PC-9 (cell line): ENCODE measurements around the gene C20orf202. TPM values are rescaled to one million over a fixed set of nuclear protein-coding genes. Genes with fewer than 3 reads are reported as not detected.

Experiments
- BruUV-seq: library from RNA; stranded (reverse); fragments of 400-500 nt; replicated peaks from 2 replicates; lab custom pipeline; 2021; lab: Mats Ljungman, UMichigan
- CTCF ChIA-PET: fragments of 300-600 bp; sonication (Branson Sonifier 250); formaldehyde crosslinking; loops from one replicate; lab custom pipeline; 2022; ENCODE audit warnings: antibody characterized with exemption; lab: Charles Lee
- POLR2A ChIA-PET: fragments of 300-600 bp; sonication (Branson Sonifier 250); formaldehyde crosslinking; loops from one replicate; lab custom pipeline; 2022; ENCODE audit warnings: antibody characterized with exemption; ENCODE audit not compliant: unreplicated experiment; lab: Charles Lee
- DNase-seq, 2 experiments: peaks; one replicate each; pipeline versions ENCODE4 v3.0.0 to v3.0.0-alpha.2; 2015 to 2022; ENCODE audit warnings: mixed read lengths in 1 of 2
- H2AFZ ChIP-seq: fragments of 200-600 bp; sonication (generic); 2 replicates; pipeline ENCODE4 v1.8.1; 2017; ENCODE audit warnings: antibody characterized with exemption
- H3F3A ChIP-seq: fragments of 200-600 bp; sonication (generic); 2 replicates; pipeline ENCODE4 v1.8.1; 2017; ENCODE audit warnings: antibody characterized with exemption, mild to moderate bottlenecking, low read depth; ENCODE audit not compliant: insufficient read depth
- H3K27ac ChIP-seq: fragments of 200-600 bp; sonication (generic); 2 replicates; pipeline ENCODE4 v1.6.1; 2016; ENCODE audit warnings: mixed run types
- H3K27me3 ChIP-seq: fragments of 200-600 bp; sonication (generic); 2 replicates; pipeline ENCODE4 v1.6.1; 2016; ENCODE audit warnings: low read depth, mixed run types; ENCODE audit not compliant: insufficient read depth
- H3K36me3 ChIP-seq: fragments of 200-600 bp; sonication (generic); 2 replicates; pipeline ENCODE4 v1.6.1; 2016; ENCODE audit warnings: low read depth, mixed run types
- H3K4me1 ChIP-seq: fragments of 200-600 bp; sonication (generic); replicated peaks from 2 replicates; pipeline ENCODE4 v1.6.1; 2016; ENCODE audit warnings: mixed run types; ENCODE audit not compliant: insufficient read depth
- H3K4me2 ChIP-seq: fragments of 200-600 bp; sonication (generic); 2 replicates; pipeline ENCODE4 v1.6.1; 2017; ENCODE audit warnings: mixed run types
- H3K4me3 ChIP-seq: fragments of 200-600 bp; sonication (generic); 2 replicates; pipeline ENCODE4 v1.6.1; 2016; ENCODE audit warnings: mixed run types
- H3K79me2 ChIP-seq: fragments of 200-600 bp; sonication (generic); 2 replicates; pipeline ENCODE4 v1.6.1; 2017; ENCODE audit warnings: low read depth, mixed run types
- H3K9me2 ChIP-seq: fragments of 200-600 bp; sonication (generic); 2 replicates; pipeline ENCODE4 v1.8.1; 2017; ENCODE audit warnings: mild to moderate bottlenecking; ENCODE audit not compliant: insufficient read depth
- H3K9me3 ChIP-seq: fragments of 200-600 bp; sonication (generic); 2 replicates; pipeline ENCODE4 v1.8.1; 2016; ENCODE audit warnings: low read depth; ENCODE audit not compliant: insufficient read depth
- H4K20me1 ChIP-seq: fragments of 200-600 bp; sonication (generic); 2 replicates; pipeline ENCODE4 v1.8.1; 2017; ENCODE audit not compliant: insufficient read depth
- EZH2 ChIP-seq: fragments of 200-600 bp; sonication (generic); IDR thresholded peaks from 2 replicates; pipeline ENCODE4 v1.8.0; 2017; ENCODE audit warnings: antibody characterized with exemption, low read depth
- intact Hi-C: fragments of 100-400 bp; cut with micrococcal nuclease; formaldehyde crosslinking; loops from one replicate; pipeline ENCODE4 v1.10.0; 2022; ENCODE audit not compliant: unreplicated experiment
- total RNA-seq: library from RNA; stranded (reverse); gene quantifications from 2 replicates; pipeline ENCODE4 v1.2.3, GENCODE V29; 2021
- TF ChIP-seq, protein P1 (sequence below): fragments of 200-600 bp; sonication (generic); conservative IDR thresholded peaks from 2 replicates; pipeline ENCODE4 v1.6.1; 2017; ENCODE audit warnings: mixed run types, antibody characterized with exemption, mild to moderate bottlenecking, moderate library complexity

C20orf202 gene
- total RNA-seq, 1 experiment from 2014 or later, result not detected

DNA sequence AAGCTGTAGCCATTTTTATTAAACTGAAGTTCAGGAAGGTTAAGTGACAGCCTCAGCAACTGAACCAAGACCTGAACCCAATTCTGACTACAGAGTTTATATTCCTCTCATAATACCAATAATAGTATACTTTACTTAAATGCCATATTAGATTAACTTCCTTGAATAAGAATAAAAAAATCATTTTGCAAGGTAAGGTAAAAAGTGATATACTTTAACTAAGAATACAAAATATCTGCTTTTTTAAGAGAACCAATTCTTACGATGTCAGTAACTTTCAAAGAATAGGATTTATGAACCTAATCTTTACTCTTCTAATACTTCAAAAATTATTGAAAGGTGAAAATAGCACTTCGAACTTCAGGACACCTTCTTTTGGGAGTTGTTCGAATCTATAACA, 26.3 kb downstream of the C20orf202 start:
- Histone ChIP-seq H3K4me1 (0 out of 2 replicates have a peak, but pooled peaks cover 3% of the 10 kb centered on the region), H3F3A (peaks cover 9% of the 10 kb centered on the region), H3K9me2 (no peaks in the 10 kb centered on the region), H3K36me3 (no peaks in the 10 kb centered on the region), H3K4me2 (no peak overlapping the region), H3K79me2 (no peaks in the 10 kb centered on the region), H4K20me1 (no peaks in the 10 kb centered on the region), H3K4me3 (no peak overlapping the region), H3K9me3 (no peaks in the 10 kb centered on the region), H3K27ac (no peak overlapping the region), H3K27me3 (0 out of 2 replicates have a peak, but pooled peaks cover 11% of the 10 kb centered on the region), H2AFZ (no peak overlapping the region)
- no peak for TF ChIP-seq EZH2
- TF ChIP-seq, protein P1, sequence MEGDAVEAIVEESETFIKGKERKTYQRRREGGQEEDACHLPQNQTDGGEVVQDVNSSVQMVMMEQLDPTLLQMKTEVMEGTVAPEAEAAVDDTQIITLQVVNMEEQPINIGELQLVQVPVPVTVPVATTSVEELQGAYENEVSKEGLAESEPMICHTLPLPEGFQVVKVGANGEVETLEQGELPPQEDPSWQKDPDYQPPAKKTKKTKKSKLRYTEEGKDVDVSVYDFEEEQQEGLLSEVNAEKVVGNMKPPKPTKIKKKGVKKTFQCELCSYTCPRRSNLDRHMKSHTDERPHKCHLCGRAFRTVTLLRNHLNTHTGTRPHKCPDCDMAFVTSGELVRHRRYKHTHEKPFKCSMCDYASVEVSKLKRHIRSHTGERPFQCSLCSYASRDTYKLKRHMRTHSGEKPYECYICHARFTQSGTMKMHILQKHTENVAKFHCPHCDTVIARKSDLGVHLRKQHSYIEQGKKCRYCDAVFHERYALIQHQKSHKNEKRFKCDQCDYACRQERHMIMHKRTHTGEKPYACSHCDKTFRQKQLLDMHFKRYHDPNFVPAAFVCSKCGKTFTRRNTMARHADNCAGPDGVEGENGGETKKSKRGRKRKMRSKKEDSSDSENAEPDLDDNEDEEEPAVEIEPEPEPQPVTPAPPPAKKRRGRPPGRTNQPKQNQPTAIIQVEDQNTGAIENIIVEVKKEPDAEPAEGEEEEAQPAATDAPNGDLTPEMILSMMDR, result no peak
- CTCF ChIA-PET, result no interaction called here
- no peak for DNase-seq
- intact Hi-C loops, result loop anchor here (5.0 to 10.0 kb wide), 2 partner anchors 38 to 85 kb away; partner anchors contain the start of gene SNPH
- POLR2A ChIA-PET, result no interaction called here
- BruUV-seq, result no TSS peak

GRCh38 chr20:1232286-1233111, 29.2 kb downstream of the C20orf202 start:
- Histone ChIP-seq H3K4me3 (no peak overlapping the region), H3K79me2 (no peaks in the 10 kb centered on the region), H3K9me3 (no peaks in the 10 kb centered on the region), H3K4me2 (no peak overlapping the region), H4K20me1 (no peaks in the 10 kb centered on the region), H3K9me2 (no peaks in the 10 kb centered on the region), H3K27ac (no peak overlapping the region), H3K4me1 (no peaks in the 10 kb centered on the region), H3K27me3 (0 out of 2 replicates have a peak, but pooled peaks cover 5% of the 10 kb centered on the region), H3K36me3 (no peaks in the 10 kb centered on the region), H3F3A (no peaks in the 10 kb centered on the region; the same call in 1 of the 2 replicates), H2AFZ (0 out of 2 replicates have a peak overlapping the region, but pooled peaks have one; percentile 24)
- ChIA-PET CTCF (no interaction called here), POLR2A (no interaction called here)
- no TSS peak for BruUV-seq
- DNase-seq, result no peak
- intact Hi-C loops, result no loop called here
- no peak for TF ChIP-seq EZH2
- TF ChIP-seq, protein P1, result no peak

DNA sequence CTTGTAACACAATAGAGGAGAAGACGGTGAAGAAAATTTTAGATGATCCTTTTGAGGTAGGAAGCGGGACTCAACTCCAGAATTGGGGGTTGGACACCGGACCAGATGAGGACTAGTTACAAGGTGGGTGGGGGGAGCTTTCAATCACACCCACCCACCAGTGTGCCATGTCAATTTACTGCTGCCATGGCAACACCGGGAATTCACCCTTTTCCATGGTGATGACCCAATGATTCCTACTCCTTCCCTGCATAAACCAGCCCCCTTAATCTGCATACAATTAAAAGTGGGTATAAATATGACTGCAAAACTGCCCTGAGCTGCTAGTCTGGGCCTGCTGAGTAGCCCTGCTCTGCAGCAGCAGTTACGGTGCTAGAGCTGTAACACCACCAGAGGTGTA, 37.3 kb downstream of the C20orf202 start:
- H4K20me1 ChIP-seq, result no peaks in the 10 kb centered on the region
- no peak overlapping the region for H3K27ac ChIP-seq
- POLR2A ChIA-PET, result no interaction called here
- no peaks in the 10 kb centered on the region for H3K27me3 ChIP-seq
- intact Hi-C loops, result no loop called here
- H2AFZ ChIP-seq, result no peak overlapping the region
- H3K36me3 ChIP-seq, result no peaks in the 10 kb centered on the region
- H3K9me2 ChIP-seq, result no peaks in the 10 kb centered on the region
- CTCF ChIA-PET, result no interaction called here
- no peaks in the 10 kb centered on the region for H3K9me3 ChIP-seq
- H3K4me2 ChIP-seq, result no peak overlapping the region
- no TSS peak for BruUV-seq
- no peaks in the 10 kb centered on the region for H3K79me2 ChIP-seq
- no peak overlapping the region for H3K4me3 ChIP-seq
- no peaks in the 10 kb centered on the region for H3F3A ChIP-seq
- DNase-seq, result no peak
- TF ChIP-seq, protein P1, result no peak
- no peak for TF ChIP-seq EZH2
- H3K4me1 ChIP-seq, result no peaks in the 10 kb centered on the region
